GM21423 (cell line): ENCODE measurements around the gene SIDT2.
"Not testable (repeated sequence)": the region's sequence is repeated elsewhere in the genome, so short reads cannot be mapped to it uniquely, and the experiment has no call there.

Experiments
- ATAC-seq: cut with Tn5 transposase; IDR thresholded peaks from one replicate; pipeline ENCODE4 v1.9.1; 2021; ENCODE audit warnings: mild to moderate bottlenecking, moderate library complexity; ENCODE audit not compliant: unreplicated experiment

The SIDT2 gene

GRCh38 chr11:117178210-117179034, at the start of gene SIDT2:
Gene SIDT2 (plus strand): TSS chr11:117178743. CDS start chr11:117179264, 521 bp downstream.
- peak; percentile 88 for ATAC-seq

- not testable (repeated sequence) for ATAC-seq
These were observed 48.1 kb upstream of the SIDT2 start for GRCh38 chr11:117130396-117130795.

GRCh38 chr11:117130879-117131278, 47.7 kb upstream of the SIDT2 start:
- no peak for ATAC-seq

GRCh38 chr11:117134431-117134830, 44.1 kb upstream of the SIDT2 start:
- no peak for ATAC-seq

- ATAC-seq = not testable (repeated sequence)
These were observed 43.6 kb upstream of the SIDT2 start for GRCh38 chr11:117134979-117135378.

GRCh38 chr11:117137223-117138086, 41.1 kb upstream of the SIDT2 start:
- not testable (repeated sequence) for ATAC-seq

GRCh38 chr11:117143390-117143789, 35.2 kb upstream of the SIDT2 start:
- ATAC-seq = no peak

GRCh38 chr11:117143871-117144476, 34.6 kb upstream of the SIDT2 start, which contains the start of gene PAFAH1B2:
Gene PAFAH1B2 (plus strand): TSS chr11:117144287. CDS start chr11:117152448, 8,161 bp downstream.
- ATAC-seq = peak; percentile 98

GRCh38 chr11:117144477-117145392, 33.8 kb upstream of the SIDT2 start:
- peak; percentile 49 for ATAC-seq

- no peak for ATAC-seq
These were observed 33.2 kb upstream of the SIDT2 start for GRCh38 chr11:117145393-117145761.

GRCh38 chr11:117146521-117146920, 32.0 kb upstream of the SIDT2 start:
- no peak for ATAC-seq

GRCh38 chr11:117152066-117152465, 26.5 kb upstream of the SIDT2 start:
- no peak for ATAC-seq

- no peak for ATAC-seq
These were observed 24.1 kb upstream of the SIDT2 start for GRCh38 chr11:117154468-117154867.

- ATAC-seq = no peak
These were observed 21.0 kb upstream of the SIDT2 start for GRCh38 chr11:117157507-117157906.

GRCh38 chr11:117159892-117160291, 18.7 kb upstream of the SIDT2 start:
- ATAC-seq = no peak

- no peak for ATAC-seq
These were observed 17.7 kb upstream of the SIDT2 start for GRCh38 chr11:117160826-117161225.

GRCh38 chr11:117166491-117166890, 12.1 kb upstream of the SIDT2 start:
- no peak for ATAC-seq

GRCh38 chr11:117169736-117170135, 8.8 kb upstream of the SIDT2 start:
- no peak for ATAC-seq

- no peak for ATAC-seq
These were observed 8.3 kb upstream of the SIDT2 start for GRCh38 chr11:117170210-117170609.

GRCh38 chr11:117171007-117171403, 7.5 kb upstream of the SIDT2 start:
- ATAC-seq = no peak
